MCF 10A (cell line): ENCODE measurements around the gene CAMK4. TPM values are rescaled to one million over a fixed set of nuclear protein-coding genes. Genes with fewer than 3 reads are reported as not detected.

Experiments used
- BruUV-seq: library from RNA; stranded (reverse); fragments of 400-500 nt; replicated peaks from 2 replicates; lab custom pipeline; 2021; lab: Mats Ljungman, UMichigan
- CTCF ChIA-PET: fragments of 300-600 bp; sonication (Branson Sonifier 250); formaldehyde crosslinking; extraction: SDS; loops from one replicate; lab custom pipeline; 2021; ENCODE audit warnings: antibody characterized with exemption, inconsistent platforms; lab: Yijun Ruan, JAX
- POLR2A ChIA-PET: fragments of 300-600, 350-650 bp; sonication (Branson Sonifier 250); formaldehyde crosslinking; extraction: SDS; loops from one replicate; lab custom pipeline; 2020; ENCODE audit warnings: antibody characterized with exemption, inconsistent platforms; lab: Yijun Ruan, JAX
- DNase-seq: peaks from one replicate; pipeline ENCODE4 v3.0.0-alpha.2; 2018; ENCODE audit not compliant: unreplicated experiment
- H3K27ac Mint-ChIP-seq: one replicate; pipeline ENCODE4 v1.8.0; 2022; ENCODE audit warnings: mild to moderate bottlenecking, low read depth, mixed read lengths; ENCODE audit not compliant: unreplicated experiment
- H3K27me3 Mint-ChIP-seq: one replicate; pipeline ENCODE4 v1.8.0; 2022; ENCODE audit warnings: mixed read lengths; ENCODE audit not compliant: insufficient read depth, unreplicated experiment
- H3K36me3 Mint-ChIP-seq: one replicate; pipeline ENCODE4 v1.8.0; 2022; ENCODE audit warnings: mild to moderate bottlenecking, moderate library complexity, mixed read lengths; ENCODE audit not compliant: insufficient read depth, unreplicated experiment
- H3K4me1 Mint-ChIP-seq: one replicate; pipeline ENCODE4 v1.8.0; 2022; ENCODE audit warnings: mixed read lengths; ENCODE audit not compliant: insufficient read depth, unreplicated experiment
- H3K4me3 Mint-ChIP-seq: one replicate; pipeline ENCODE4 v1.8.0; 2022; ENCODE audit warnings: mild to moderate bottlenecking, moderate library complexity, mixed read lengths; ENCODE audit not compliant: unreplicated experiment
- H3K9me3 Mint-ChIP-seq: one replicate; pipeline ENCODE4 v1.8.0; 2022; ENCODE audit warnings: mixed read lengths; ENCODE audit not compliant: unreplicated experiment
- intact Hi-C: fragments of 100-400 bp; cut with micrococcal nuclease; formaldehyde crosslinking; loops from 2 replicates; pipeline ENCODE4 v1.14.1; 2022
- total RNA-seq: library from RNA; stranded (reverse); gene quantifications from 2 replicates; pipeline ENCODE4 v1.2.3, GENCODE V29; 2022
- TF ChIP-seq, protein P1 (sequence below): fragments of 200-600 bp; IDR thresholded peaks from one replicate; pipeline ENCODE4 v1.8.0; 2022; ENCODE audit warnings: antibody characterized with exemption, mild to moderate bottlenecking; ENCODE audit not compliant: unreplicated experiment

Gene CAMK4
- total RNA-seq, 1 experiment from 2014 or later = 0.21 TPM

DNA sequence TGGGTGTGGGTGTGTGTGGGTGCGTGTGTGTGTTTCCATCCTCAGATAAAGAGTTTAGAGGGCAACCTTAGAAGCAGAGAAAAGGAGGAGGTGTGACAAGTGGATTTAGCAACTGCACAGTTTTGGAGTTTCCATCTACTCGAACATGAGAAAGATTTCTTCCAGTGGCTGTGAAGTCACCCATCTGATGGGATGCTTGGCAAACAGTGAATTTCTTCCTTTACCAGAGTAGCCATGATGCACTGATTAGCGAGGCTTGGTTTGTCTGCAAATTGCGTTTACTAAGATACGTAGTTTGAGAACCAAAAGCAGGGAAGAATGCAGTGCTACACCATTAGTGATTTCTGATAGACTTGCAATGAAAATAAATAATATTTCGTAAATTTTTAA is 288.9 kb downstream of the CAMK4 start:
- Mint-ChIP-seq H3K4me3 (peak overlapping the region; percentile 76), H3K27ac (peak overlapping the region; percentile 65), H3K27me3 (no peaks in the 10 kb centered on the region), H3K9me3 (no peaks in the 10 kb centered on the region), H3K36me3 (no peaks in the 10 kb centered on the region), H3K4me1 (peaks cover 35% of the 10 kb centered on the region)
- intact Hi-C loops = no loop called here
- no peak for DNase-seq
- TF ChIP-seq, protein P1, sequence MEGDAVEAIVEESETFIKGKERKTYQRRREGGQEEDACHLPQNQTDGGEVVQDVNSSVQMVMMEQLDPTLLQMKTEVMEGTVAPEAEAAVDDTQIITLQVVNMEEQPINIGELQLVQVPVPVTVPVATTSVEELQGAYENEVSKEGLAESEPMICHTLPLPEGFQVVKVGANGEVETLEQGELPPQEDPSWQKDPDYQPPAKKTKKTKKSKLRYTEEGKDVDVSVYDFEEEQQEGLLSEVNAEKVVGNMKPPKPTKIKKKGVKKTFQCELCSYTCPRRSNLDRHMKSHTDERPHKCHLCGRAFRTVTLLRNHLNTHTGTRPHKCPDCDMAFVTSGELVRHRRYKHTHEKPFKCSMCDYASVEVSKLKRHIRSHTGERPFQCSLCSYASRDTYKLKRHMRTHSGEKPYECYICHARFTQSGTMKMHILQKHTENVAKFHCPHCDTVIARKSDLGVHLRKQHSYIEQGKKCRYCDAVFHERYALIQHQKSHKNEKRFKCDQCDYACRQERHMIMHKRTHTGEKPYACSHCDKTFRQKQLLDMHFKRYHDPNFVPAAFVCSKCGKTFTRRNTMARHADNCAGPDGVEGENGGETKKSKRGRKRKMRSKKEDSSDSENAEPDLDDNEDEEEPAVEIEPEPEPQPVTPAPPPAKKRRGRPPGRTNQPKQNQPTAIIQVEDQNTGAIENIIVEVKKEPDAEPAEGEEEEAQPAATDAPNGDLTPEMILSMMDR = no peak
- TSS peak; percentile 91 for BruUV-seq
- ChIA-PET POLR2A (interaction anchor here (0.7 to 5.4 kb wide), 7 partner anchors 9 to 25 kb away, joined by 3 to 105 read pairs (median 4); no protein-coding TSS in a partner anchor), CTCF (interaction anchor here (0.6 to 1.6 kb wide), 3 partner anchors 18 to 350 kb away, joined by 3 read pairs; no protein-coding TSS in a partner anchor)

DNA sequence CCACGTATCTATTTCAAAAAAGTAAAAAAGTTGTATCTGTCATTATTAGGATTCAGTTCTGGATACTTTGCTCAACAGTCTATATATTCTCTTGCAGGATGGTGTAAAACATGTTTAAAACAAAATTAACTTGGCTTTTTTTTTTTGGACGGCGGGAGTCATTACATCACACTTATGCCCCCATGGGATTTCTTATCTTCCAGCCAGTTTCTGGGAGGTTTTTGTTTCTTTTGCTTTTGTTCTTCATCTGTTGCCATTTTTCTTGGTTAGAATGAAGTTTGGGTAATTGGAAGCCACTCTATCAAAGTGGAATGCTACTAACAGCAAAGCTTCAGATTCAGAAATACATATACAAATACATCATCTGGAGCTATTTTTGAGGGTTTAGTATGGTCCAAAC is 289.9 kb downstream of the CAMK4 start:
- H3K4me3 Mint-ChIP-seq = no peak overlapping the region
- peaks cover 32% of the 10 kb centered on the region for H3K4me1 Mint-ChIP-seq
- DNase-seq = no peak
- H3K27ac Mint-ChIP-seq = no peak overlapping the region
- H3K36me3 Mint-ChIP-seq = no peaks in the 10 kb centered on the region
- POLR2A ChIA-PET = interaction anchor here (0.8 to 5.4 kb wide), 4 partner anchors 10 to 42 kb away, joined by 3 to 105 read pairs (median 6); no protein-coding TSS in a partner anchor
- BruUV-seq = no TSS peak
- no peaks in the 10 kb centered on the region for H3K27me3 Mint-ChIP-seq
- CTCF ChIA-PET = interaction anchor here (0.6 to 2.3 kb wide), 2 partner anchors 18 to 156 kb away, joined by 3 to 9 read pairs; no protein-coding TSS in a partner anchor
- intact Hi-C loops = no loop called here
- TF ChIP-seq, protein P1 = no peak
- H3K9me3 Mint-ChIP-seq = no peaks in the 10 kb centered on the region

DNA sequence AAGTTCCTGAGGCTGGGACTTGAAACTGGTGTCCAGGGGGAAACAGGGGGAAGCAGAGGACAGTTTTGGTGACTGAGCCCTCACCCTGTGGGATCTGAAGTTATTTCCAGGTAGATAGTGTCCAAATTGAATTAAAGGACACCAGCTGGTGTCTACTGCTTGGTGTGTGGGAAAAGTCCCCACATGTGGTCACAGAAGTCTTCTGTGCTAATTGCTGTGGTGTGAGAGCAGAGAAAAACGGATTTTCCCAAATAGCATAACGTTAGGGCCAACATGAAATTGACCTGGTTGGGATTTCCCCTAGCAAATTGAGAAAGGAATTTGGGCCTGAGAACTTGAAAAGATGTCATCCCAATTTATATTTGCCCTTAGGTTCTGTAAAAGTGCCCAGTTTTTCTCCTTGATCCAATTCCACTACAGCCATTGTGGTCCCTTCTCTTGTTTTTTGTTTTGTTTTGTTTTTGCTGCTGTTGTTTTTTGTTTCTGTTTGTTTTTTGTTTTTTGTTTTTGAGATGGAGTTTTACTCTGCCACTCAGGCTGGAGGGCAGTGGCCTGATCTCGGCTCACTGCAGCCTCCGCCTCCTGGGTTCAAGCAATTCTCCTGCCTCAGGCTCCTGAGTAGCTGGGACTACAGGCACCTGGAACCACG is 293.8 kb downstream of the CAMK4 start:
- Mint-ChIP-seq H3K9me3 (no peaks in the 10 kb centered on the region), H3K27ac (no peak overlapping the region), H3K36me3 (no peaks in the 10 kb centered on the region), H3K4me1 (peaks cover 8% of the 10 kb centered on the region), H3K4me3 (no peak overlapping the region), H3K27me3 (no peaks in the 10 kb centered on the region)
- no TSS peak for BruUV-seq
- ChIA-PET CTCF (interaction anchor here (0.6 to 1.5 kb wide), 3 partner anchors 13 to 130 kb away, joined by 3 to 8 read pairs (median 7); no protein-coding TSS in a partner anchor), POLR2A (no interaction called here)
- DNase-seq = no peak
- intact Hi-C loops = no loop called here
- TF ChIP-seq, protein P1 = no peak

DNA sequence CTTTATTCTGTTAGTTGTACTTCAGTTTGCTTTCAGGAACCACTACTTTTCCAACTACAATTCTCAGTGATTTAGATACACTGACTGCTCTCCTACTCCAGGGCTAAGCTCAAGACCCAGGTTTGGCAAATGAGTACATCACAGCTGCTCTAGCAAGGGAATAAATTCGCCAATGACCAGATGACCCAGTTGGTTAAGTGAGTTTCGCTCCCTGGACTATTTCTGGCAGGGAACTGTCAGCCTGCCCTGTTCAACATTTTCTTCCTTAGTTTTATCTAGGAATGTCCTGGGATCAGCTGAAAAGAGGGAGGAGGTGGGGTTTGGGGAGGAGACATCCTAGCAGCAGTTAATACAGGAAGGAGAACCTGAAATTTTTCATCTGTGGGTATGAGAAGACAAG is 294.6 kb downstream of the CAMK4 start:
- H3K4me3 Mint-ChIP-seq = no peak overlapping the region
- no peaks in the 10 kb centered on the region for H3K9me3 Mint-ChIP-seq
- H3K36me3 Mint-ChIP-seq = no peaks in the 10 kb centered on the region
- H3K27me3 Mint-ChIP-seq = no peaks in the 10 kb centered on the region
- TF ChIP-seq, protein P1 = no peak
- DNase-seq = no peak
- H3K27ac Mint-ChIP-seq = no peak overlapping the region
- intact Hi-C loops = no loop called here
- H3K4me1 Mint-ChIP-seq = peaks cover under 1% of the 10 kb centered on the region
- BruUV-seq = no TSS peak
- ChIA-PET POLR2A (no interaction called here), CTCF (interaction anchor here (0.6 to 1.4 kb wide), 4 partner anchors 13 to 718 kb away, joined by 3 to 8 read pairs (median 3); no protein-coding TSS in a partner anchor)
